ENCODE results near the gene PITPNM3. TPM values are rescaled to one million over a fixed set of nuclear protein-coding genes. Genes with fewer than 3 reads are reported as not detected.

Gene PITPNM3
- polyA plus RNA-seq, 1 donor from 2014 or later: 3.0 TPM

DNA sequence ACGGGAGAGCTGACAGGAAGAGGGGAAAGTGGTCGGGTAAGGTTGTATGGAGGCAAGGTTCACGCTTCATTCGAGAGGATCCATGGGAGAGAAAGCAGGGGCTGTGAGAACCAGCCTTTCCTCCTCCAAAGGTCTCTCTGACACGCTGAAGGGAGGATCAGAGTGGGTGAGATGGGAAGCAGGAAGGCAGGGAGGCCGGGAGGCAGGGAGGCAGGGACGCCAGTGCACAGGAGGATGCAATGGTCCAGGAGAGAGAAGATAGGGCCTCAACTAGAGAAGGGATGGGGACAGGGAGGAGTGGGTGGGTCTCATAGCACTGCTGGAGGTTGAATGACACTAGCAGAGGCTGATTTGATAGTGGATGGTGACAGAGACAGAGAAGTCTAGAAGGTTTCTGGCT lies 58.0 kb downstream of the PITPNM3 start:
- Histone ChIP-seq H3K4me2 (ENCODE audit: low read length) (no peak overlapping the region), H3K27me3 (ENCODE audit: insufficient read depth, low read depth, low read length) (no peaks in the 10 kb centered on the region), H3K27ac (ENCODE audit: low read length) (no peak overlapping the region), H3K4me3 (ENCODE audit: low read length) (no peak overlapping the region), H3F3A (ENCODE audit: insufficient read depth, low read length, poor library complexity, severe bottlenecking) (no peaks in the 10 kb centered on the region), H3K9me2 (ENCODE audit: insufficient read depth, low read length) (no peaks in the 10 kb centered on the region), H3K79me2 (replicated peaks; ENCODE audit: insufficient read depth, low read length) (no peaks in the 10 kb centered on the region), H2AFZ (ENCODE audit: low read depth, low read length) (no peak overlapping the region), H4K20me1 (ENCODE audit: insufficient read depth) (no peaks in the 10 kb centered on the region), H3K9me3 (ENCODE audit: low read length) (no peaks in the 10 kb centered on the region), H3K36me3 (ENCODE audit: insufficient read depth, low read length) (no peaks in the 10 kb centered on the region), H3K9ac (ENCODE audit: low read length) (no peak overlapping the region)
- TF ChIP-seq, protein P1, sequence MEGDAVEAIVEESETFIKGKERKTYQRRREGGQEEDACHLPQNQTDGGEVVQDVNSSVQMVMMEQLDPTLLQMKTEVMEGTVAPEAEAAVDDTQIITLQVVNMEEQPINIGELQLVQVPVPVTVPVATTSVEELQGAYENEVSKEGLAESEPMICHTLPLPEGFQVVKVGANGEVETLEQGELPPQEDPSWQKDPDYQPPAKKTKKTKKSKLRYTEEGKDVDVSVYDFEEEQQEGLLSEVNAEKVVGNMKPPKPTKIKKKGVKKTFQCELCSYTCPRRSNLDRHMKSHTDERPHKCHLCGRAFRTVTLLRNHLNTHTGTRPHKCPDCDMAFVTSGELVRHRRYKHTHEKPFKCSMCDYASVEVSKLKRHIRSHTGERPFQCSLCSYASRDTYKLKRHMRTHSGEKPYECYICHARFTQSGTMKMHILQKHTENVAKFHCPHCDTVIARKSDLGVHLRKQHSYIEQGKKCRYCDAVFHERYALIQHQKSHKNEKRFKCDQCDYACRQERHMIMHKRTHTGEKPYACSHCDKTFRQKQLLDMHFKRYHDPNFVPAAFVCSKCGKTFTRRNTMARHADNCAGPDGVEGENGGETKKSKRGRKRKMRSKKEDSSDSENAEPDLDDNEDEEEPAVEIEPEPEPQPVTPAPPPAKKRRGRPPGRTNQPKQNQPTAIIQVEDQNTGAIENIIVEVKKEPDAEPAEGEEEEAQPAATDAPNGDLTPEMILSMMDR (IDR thresholded peaks at IDR 0.05; ENCODE audit: poor library complexity, severe bottlenecking): no peak
- TF ChIP-seq EP300 (conservative IDR thresholded peaks at IDR 0.05; ENCODE audit: poor library complexity, severe bottlenecking) (no peak), RAD21 (conservative IDR thresholded peaks at IDR 0.05) (no peak), SMC3 (conservative IDR thresholded peaks at IDR 0.05; ENCODE audit: poor library complexity) (no peak), EZH2 (IDR thresholded peaks at IDR 0.05; ENCODE audit: borderline replicate concordance, insufficient read depth, low read length, poor library complexity, severe bottlenecking) (no peak), POLR2AphosphoS5 (IDR thresholded peaks at IDR 0.05) (no peak), MXI1 (conservative IDR thresholded peaks at IDR 0.05; ENCODE audit: poor library complexity, severe bottlenecking) (no peak), TAF1 (IDR thresholded peaks at IDR 0.05; ENCODE audit: low read depth) (no peak)
- TF ChIP-seq, protein P2, sequence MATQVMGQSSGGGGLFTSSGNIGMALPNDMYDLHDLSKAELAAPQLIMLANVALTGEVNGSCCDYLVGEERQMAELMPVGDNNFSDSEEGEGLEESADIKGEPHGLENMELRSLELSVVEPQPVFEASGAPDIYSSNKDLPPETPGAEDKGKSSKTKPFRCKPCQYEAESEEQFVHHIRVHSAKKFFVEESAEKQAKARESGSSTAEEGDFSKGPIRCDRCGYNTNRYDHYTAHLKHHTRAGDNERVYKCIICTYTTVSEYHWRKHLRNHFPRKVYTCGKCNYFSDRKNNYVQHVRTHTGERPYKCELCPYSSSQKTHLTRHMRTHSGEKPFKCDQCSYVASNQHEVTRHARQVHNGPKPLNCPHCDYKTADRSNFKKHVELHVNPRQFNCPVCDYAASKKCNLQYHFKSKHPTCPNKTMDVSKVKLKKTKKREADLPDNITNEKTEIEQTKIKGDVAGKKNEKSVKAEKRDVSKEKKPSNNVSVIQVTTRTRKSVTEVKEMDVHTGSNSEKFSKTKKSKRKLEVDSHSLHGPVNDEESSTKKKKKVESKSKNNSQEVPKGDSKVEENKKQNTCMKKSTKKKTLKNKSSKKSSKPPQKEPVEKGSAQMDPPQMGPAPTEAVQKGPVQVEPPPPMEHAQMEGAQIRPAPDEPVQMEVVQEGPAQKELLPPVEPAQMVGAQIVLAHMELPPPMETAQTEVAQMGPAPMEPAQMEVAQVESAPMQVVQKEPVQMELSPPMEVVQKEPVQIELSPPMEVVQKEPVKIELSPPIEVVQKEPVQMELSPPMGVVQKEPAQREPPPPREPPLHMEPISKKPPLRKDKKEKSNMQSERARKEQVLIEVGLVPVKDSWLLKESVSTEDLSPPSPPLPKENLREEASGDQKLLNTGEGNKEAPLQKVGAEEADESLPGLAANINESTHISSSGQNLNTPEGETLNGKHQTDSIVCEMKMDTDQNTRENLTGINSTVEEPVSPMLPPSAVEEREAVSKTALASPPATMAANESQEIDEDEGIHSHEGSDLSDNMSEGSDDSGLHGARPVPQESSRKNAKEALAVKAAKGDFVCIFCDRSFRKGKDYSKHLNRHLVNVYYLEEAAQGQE (IDR thresholded peaks at IDR 0.05; ENCODE audit: borderline replicate concordance): no peak

DNA sequence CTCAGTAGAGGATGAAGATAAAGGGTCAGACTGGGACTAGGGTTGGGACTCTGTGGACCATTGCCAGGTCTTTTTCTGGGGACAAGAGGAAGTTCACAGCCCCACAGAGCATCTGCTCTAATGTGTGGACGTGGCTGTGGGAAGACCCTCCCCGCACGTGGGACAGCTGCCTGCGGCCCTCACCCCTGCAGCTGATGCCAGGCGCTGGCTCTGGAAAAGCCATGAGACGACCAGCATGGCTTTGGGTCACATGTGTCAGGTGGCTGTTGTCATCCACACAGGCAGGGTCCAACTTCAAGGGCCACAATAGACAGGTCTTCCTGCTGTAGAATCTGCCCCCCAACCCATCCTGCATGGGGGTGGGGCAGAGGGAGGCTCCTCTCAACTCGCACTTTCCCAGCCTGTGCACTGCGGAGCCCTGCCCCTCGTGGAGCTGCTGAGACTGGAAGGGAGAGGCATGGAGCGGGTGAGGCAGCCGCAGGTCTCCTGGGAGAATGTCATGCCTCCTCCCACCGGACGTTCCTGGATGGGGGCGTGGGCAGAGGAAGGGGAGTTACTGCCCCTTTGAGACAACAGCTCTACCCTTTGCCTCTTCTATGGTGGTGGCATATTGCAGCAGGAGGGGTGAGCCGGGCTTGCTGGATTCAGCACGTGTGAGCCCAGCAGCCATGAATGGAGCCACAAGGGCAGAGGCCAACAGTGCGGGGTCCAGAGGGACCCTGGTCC lies 58.7 kb downstream of the PITPNM3 start:
- no peaks in the 10 kb centered on the region for H3K9me2 ChIP-seq (ENCODE audit: insufficient read depth, low read length)
- H3F3A ChIP-seq (ENCODE audit: insufficient read depth, low read length, poor library complexity, severe bottlenecking): no peaks in the 10 kb centered on the region
- no peak overlapping the region for H2AFZ ChIP-seq (ENCODE audit: low read depth, low read length)
- no peaks in the 10 kb centered on the region for H3K9me3 ChIP-seq (ENCODE audit: low read length)
- no peak overlapping the region for H3K9ac ChIP-seq (ENCODE audit: low read length)
- H3K27me3 ChIP-seq (ENCODE audit: insufficient read depth, low read depth, low read length): no peaks in the 10 kb centered on the region
- H3K4me2 ChIP-seq (ENCODE audit: low read length): no peak overlapping the region
- H3K79me2 ChIP-seq (replicated peaks; ENCODE audit: insufficient read depth, low read length): no peaks in the 10 kb centered on the region
- H3K27ac ChIP-seq (ENCODE audit: low read length): no peak overlapping the region
- TF ChIP-seq EP300 (conservative IDR thresholded peaks at IDR 0.05; ENCODE audit: poor library complexity, severe bottlenecking) (no peak), SMC3 (conservative IDR thresholded peaks at IDR 0.05; ENCODE audit: poor library complexity) (no peak)
- no peak overlapping the region for H3K4me3 ChIP-seq (ENCODE audit: low read length)
- H4K20me1 ChIP-seq (ENCODE audit: insufficient read depth): no peaks in the 10 kb centered on the region
- H3K36me3 ChIP-seq (ENCODE audit: insufficient read depth, low read length): no peaks in the 10 kb centered on the region
